IgD-negative memory B cell (primary cell): Measurements from ENCODE around the gene KCNJ15. TPM values are rescaled to one million over a fixed set of nuclear protein-coding genes. Genes with fewer than 3 reads are reported as not detected.

Experiments
- H3K27ac Mint-ChIP-seq, 3 donors: one replicate each; pipeline ENCODE4 v1.8.0; 2020 to 2022; ENCODE audit warnings: mild to moderate bottlenecking in 3 of 3, mixed read lengths in 3 of 3, moderate library complexity in 1 of 3
- H3K27me3 Mint-ChIP-seq: one replicate; pipeline ENCODE4 v1.8.0; 2021; ENCODE audit warnings: mixed read lengths
- H3K36me3 Mint-ChIP-seq: one replicate; pipeline ENCODE4 v1.8.0; 2020; ENCODE audit warnings: mild to moderate bottlenecking, mixed read lengths
- H3K4me1 Mint-ChIP-seq, 3 donors: one replicate each; pipeline ENCODE4 v1.8.0; 2020 to 2022; ENCODE audit warnings: mixed read lengths in 3 of 3, mild to moderate bottlenecking in 1 of 3
- H3K4me3 Mint-ChIP-seq, 4 donors: one replicate each; pipeline ENCODE4 v1.8.0; 2020 to 2022; ENCODE audit warnings: mild to moderate bottlenecking in 4 of 4, mixed read lengths in 4 of 4, moderate library complexity in 3 of 4
- H3K9me3 Mint-ChIP-seq, 3 donors: one replicate each; pipeline ENCODE4 v1.8.0; 2020 to 2021; ENCODE audit warnings: mixed read lengths in 3 of 3, mild to moderate bottlenecking in 1 of 3
- polyA plus RNA-seq: library from polyadenylated mRNA; unstranded; fragments of 300-500 nt; fragmentation: Illumina TruSeq; gene quantifications from one replicate; pipeline ENCODE4 v1.2.3, GENCODE V29; 2021

KCNJ15 gene
- polyA plus RNA-seq, 1 donor from 2014 or later, result not detected

DNA sequence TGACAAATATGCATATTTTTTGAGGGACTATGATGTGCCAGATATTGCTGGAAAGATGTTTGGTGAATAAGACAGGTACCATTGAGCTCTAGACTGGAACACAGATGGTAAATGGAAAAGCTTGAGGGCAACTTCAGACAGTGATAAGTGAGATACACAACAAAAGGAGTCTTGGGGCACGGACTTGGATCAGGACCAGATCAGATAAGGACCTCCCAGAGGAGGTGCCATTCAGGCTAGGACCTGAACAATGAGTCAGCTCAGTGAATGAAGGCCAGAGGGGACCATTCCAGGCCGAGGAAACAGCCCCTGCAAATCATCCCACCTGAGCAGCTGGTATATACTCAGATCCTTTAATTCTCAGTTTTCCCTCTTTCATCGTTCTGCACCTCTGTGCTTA is 1.8 kb upstream of the KCNJ15 start:
- Mint-ChIP-seq H3K36me3 (no peaks in the 10 kb centered on the region), H3K4me1 (no peaks in the 10 kb centered on the region), H3K4me3 (no peak overlapping the region), H3K27me3 (no peaks in the 10 kb centered on the region), H3K9me3 (no peaks in the 10 kb centered on the region), H3K27ac (no peak overlapping the region)

DNA sequence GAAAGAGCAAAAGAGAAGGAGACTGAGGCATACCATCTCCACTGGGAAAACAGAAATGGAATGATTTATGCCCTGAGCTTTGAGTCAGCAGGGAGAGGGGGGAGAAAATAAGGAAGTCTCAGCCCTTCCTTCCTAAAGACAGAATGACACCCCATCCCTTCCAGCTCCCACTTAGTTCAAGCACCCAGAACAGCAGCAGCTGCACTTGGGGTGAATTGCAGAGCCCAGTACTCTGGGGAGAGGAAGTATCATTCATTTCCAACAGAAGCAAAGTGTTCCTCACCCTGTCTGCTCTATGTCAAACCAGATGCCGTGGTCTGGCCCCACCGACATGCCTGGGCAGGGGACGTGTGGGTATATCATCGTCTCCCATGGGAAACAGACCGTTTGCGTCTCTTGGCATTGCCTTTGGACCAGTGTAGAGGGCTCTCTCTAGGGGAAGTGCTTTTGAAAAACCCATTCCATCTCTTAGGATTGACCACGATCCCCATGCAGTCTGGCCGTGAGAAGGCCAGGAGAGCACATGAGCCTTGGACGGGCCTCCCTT is 1.1 kb upstream of the KCNJ15 start:
- Mint-ChIP-seq H3K27ac (no peak overlapping the region), H3K9me3 (no peaks in the 10 kb centered on the region), H3K4me1 (no peaks in the 10 kb centered on the region), H3K36me3 (no peaks in the 10 kb centered on the region), H3K27me3 (no peaks in the 10 kb centered on the region), H3K4me3 (no peak overlapping the region)

DNA sequence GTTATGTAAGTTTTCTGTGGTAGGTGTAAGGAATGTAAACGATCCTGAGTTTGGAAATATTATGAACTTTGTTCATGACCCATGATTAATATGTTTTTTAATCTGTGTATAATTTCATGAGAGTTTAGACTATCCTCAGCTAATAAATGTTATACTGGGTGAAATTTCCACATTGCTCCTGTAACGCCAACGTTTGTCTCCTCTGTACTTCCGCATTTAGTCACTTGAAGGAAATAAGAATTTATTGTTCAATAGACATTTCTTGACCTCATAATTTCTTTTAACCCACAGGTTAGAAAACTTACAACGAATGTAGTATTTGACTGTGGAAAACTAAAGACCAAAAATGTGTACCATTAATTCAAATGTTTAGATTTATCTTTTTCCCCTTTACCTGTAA is 876 bp downstream of the KCNJ15 start:
- Mint-ChIP-seq H3K27ac (no peak overlapping the region), H3K4me3 (no peak overlapping the region), H3K27me3 (no peaks in the 10 kb centered on the region), H3K36me3 (no peaks in the 10 kb centered on the region), H3K9me3 (no peaks in the 10 kb centered on the region), H3K4me1 (no peaks in the 10 kb centered on the region)

DNA sequence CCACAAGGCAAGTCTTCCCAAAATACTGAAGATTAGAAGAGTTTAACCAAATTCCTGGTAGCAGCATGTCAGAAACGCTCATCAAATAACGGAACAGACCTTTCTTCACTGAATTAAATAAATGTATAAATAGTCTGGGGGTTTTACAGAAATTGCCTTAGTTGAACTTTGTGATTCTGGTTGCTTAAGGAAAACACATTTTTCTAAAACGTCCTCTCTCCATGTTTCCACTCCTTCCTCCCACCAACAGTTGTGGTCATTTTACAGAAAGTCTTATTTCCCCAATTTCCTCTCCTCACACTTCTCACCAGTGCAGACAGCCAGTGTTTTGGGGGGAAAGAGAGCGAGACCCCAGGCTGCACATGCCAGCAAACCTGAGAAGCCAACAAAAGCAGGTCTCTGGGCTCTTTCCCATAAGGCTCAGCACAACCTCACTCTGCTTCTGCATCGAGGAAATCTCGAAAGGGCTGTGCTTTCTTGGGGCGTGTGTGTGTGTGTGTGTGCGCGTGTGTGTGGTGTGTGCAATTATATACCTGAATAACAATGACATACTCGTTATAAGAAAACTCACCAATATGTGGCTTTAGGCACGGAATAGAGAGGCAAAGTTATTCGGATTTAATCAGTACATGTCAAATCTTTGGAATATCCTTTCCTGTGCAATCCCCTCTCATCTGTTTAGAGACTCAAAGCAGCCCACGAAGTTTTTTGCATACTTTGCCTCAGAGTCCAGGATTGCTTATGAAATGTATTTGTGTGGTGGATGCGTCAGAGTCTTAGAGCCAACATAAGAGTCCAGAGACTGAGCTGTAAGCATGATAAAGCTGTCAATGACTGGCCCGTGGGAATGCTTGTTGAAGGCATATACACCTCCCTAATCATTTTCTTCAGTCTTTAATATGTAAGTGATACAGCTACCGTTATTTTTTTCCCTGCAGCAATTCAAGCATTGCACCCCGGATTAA is 2.0 kb downstream of the KCNJ15 start:
- H3K27ac Mint-ChIP-seq, result no peak overlapping the region
- no peaks in the 10 kb centered on the region for H3K4me1 Mint-ChIP-seq
- H3K36me3 Mint-ChIP-seq, result no peaks in the 10 kb centered on the region
- H3K27me3 Mint-ChIP-seq, result no peaks in the 10 kb centered on the region
- H3K4me3 Mint-ChIP-seq, result no peak overlapping the region
- H3K9me3 Mint-ChIP-seq, result no peaks in the 10 kb centered on the region

DNA sequence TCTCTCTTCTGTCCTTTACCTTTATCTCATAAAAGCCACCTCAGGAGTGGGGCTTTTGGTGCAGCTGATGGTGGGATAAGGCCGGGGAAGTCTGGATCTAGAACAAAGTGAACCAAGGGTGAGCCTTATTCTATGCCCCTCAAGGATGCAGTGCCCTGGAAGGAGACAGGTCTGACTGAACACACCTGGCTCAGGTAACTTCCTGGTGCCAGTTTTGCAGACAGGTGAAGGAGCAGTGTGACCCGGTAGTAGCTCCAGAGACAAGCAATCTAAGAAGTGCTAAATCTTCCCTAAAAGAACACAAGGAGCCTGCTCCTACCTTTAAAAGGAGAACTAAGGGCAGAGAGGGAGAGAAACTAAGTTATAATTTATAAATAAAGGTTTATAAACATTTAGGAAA is 2.9 kb downstream of the KCNJ15 start:
- H3K36me3 Mint-ChIP-seq, result no peaks in the 10 kb centered on the region

DNA sequence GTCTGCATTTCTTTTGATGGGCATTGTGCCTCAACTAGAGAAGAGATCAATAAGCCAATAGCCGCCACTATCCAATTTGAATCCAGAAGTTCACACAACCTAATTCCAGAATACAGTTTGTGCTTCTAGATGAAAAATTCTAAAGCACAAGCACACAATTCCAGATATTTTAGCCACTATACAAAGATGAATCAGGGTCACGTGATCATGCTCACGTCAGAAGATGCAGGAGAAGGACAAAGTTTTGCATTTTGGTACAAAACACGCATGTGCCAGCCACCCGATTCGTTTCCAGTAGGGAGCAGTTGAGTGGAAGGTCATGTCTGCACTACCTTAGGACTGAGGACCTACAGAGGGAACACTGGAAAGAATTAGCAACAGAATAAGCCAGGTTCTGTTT is 3.6 kb downstream of the KCNJ15 start:
- H3K4me1 Mint-ChIP-seq, result no peaks in the 10 kb centered on the region
- H3K9me3 Mint-ChIP-seq, result no peaks in the 10 kb centered on the region

More for the DNA sequence above, 2.9 kb downstream of the KCNJ15 start:
- no peaks in the 10 kb centered on the region for H3K4me1 Mint-ChIP-seq
- no peaks in the 10 kb centered on the region for H3K9me3 Mint-ChIP-seq
- H3K27me3 Mint-ChIP-seq, result no peaks in the 10 kb centered on the region
- H3K4me3 Mint-ChIP-seq, result no peak overlapping the region
- no peak overlapping the region for H3K27ac Mint-ChIP-seq

DNA sequence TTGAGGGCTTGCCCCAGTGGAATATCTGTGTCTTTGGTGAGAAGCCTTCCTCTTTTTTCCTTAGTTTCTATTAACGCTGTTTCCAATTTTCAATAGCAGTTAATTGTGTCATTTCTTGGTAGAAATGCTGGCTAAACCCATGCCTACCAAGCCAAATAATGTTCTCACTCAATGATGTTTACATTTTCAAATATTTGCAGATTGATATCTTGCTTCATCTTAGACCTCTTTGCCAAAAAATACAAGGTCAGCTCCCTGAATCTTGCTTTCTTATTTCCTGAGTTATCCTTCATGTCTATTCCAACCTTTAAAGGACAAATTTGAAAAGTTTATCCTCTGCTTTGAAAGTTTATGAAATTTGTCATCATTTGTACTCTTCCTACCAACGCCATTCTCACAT is 5.1 kb downstream of the KCNJ15 start:
- Mint-ChIP-seq H3K4me3 (no peak overlapping the region), H3K4me1 (no peaks in the 10 kb centered on the region), H3K36me3 (peaks cover 2% of the 10 kb centered on the region), H3K27ac (no peak overlapping the region), H3K27me3 (no peaks in the 10 kb centered on the region), H3K9me3 (no peaks in the 10 kb centered on the region)

More for the DNA sequence above, 3.6 kb downstream of the KCNJ15 start:
- Mint-ChIP-seq H3K4me3 (no peak overlapping the region), H3K27ac (no peak overlapping the region), H3K36me3 (no peaks in the 10 kb centered on the region), H3K27me3 (no peaks in the 10 kb centered on the region)

DNA sequence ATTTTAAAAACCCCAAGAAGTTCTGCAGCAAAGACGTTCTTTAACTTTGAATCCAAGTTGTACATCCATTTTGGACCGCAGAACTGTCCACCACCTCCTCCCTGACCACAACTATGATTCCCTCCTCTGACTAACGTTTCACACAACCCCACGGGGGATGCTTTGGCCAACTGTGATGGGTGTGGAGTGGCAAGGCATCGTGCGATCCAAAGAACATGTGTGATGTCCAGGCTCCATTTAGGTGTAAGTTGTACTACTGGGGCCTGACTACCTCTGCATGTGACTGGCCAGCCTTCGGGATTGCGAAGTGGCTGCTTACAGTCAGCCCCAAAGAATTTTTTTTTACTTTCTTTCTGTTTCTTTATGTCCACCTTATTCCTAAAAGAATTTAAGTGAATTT is 6.7 kb downstream of the KCNJ15 start:
- no peaks in the 10 kb centered on the region for H3K27me3 Mint-ChIP-seq
- no peaks in the 10 kb centered on the region for H3K9me3 Mint-ChIP-seq
- peaks cover 4% of the 10 kb centered on the region for H3K36me3 Mint-ChIP-seq
- H3K4me1 Mint-ChIP-seq, result no peaks in the 10 kb centered on the region
- H3K27ac Mint-ChIP-seq, result no peak overlapping the region
- no peak overlapping the region for H3K4me3 Mint-ChIP-seq

DNA sequence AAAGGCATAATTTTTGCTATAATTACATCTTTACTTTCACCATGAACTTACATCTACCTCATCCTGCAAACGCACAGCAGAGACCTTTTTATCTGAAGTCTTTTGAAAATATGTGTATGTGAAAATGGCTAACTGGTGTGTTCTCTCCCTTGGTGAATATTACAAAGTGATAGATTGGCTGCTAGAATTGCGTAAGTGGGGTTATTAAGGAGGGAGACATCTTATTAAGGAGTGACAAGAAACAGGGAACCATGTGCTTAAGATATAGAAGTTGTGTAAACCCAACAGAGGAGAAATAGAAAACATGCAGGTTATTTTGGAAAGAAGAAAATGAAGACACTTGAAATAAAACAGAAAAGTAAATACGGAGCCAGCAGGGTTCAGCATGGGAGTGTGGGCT is 7.8 kb downstream of the KCNJ15 start:
- no peaks in the 10 kb centered on the region for H3K9me3 Mint-ChIP-seq
- H3K27me3 Mint-ChIP-seq, result no peaks in the 10 kb centered on the region
- H3K27ac Mint-ChIP-seq, result no peak overlapping the region

DNA sequence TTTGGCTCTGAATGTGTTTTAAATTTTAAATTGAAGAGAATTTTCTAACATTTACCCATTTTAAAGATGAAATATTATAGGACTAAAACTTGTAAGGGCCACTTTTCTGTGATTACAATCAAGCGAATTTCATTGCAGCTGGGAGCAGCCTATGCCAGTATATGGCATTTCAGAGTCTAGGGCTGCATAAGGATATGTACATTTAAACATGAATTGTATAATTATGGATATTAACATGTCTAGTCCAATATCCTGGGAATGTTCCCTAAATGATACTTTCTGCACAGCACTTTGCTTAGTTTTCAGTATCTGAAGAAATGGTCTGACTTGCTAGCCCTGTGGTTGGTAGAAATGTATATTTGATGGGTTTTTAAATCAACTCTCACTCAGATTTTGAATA is 8.4 kb downstream of the KCNJ15 start:
- Mint-ChIP-seq H3K9me3 (no peaks in the 10 kb centered on the region), H3K4me1 (no peaks in the 10 kb centered on the region), H3K36me3 (peaks cover 4% of the 10 kb centered on the region), H3K27ac (no peak overlapping the region), H3K27me3 (no peaks in the 10 kb centered on the region), H3K4me3 (no peak overlapping the region)

More for the DNA sequence above, 7.8 kb downstream of the KCNJ15 start:
- Mint-ChIP-seq H3K4me3 (no peak overlapping the region), H3K4me1 (no peaks in the 10 kb centered on the region), H3K36me3 (peaks cover 4% of the 10 kb centered on the region)

DNA sequence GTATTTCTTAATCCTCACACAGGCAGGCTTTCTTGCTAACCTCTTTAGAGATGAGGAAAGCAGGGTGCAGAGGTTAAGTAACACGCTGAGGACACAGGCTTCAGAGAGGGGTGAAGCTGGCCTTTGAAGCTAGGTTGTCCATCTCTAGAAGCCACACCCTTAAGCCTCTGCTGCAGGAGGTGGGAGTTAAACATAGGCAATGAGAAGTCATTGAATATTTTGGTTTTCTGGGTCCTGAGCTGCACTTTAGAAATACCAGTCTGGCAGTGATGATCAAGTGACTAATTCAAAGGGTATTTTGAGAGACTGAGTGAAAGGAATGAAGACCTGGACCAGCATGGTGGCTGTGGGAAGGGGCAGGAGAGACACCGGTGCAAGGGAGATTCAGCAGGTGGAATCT is 9.9 kb downstream of the KCNJ15 start:
- no peak overlapping the region for H3K27ac Mint-ChIP-seq
- H3K27me3 Mint-ChIP-seq, result no peaks in the 10 kb centered on the region
- peaks cover 4% of the 10 kb centered on the region for H3K36me3 Mint-ChIP-seq
- H3K9me3 Mint-ChIP-seq, result no peaks in the 10 kb centered on the region
- no peaks in the 10 kb centered on the region for H3K4me1 Mint-ChIP-seq
- no peak overlapping the region for H3K4me3 Mint-ChIP-seq

DNA sequence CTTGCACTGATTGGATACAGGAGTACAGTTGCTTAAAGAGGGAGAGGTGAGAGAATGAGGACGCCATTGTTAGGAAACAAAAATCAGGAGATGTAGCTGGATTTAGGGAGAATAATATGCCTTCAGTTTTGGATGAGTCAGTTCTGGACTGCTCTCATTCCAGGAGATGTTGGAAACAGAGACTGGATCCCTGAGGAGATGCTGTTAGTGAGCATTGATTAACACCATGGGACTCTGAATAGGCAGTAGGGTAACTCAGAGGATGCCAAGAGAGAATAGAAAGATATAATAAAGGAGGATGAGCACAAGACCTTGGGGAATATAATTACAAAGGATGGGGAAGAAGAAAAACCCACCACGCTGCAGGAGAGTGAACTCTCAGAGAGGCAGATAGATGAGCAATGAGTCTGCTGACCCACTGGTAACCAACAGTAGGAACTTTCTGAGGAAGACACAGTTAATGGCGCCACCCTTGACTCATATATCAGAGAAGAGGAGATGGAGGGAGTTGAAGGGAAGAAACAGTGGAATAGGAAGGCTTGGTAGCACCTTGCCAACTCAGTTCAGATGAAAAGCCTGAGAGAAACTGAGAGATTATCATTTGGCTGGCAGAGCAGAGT is 10.5 kb downstream of the KCNJ15 start:
- Mint-ChIP-seq H3K4me3 (no peak overlapping the region), H3K27me3 (no peaks in the 10 kb centered on the region), H3K27ac (no peak overlapping the region), H3K9me3 (no peaks in the 10 kb centered on the region), H3K36me3 (peaks cover 4% of the 10 kb centered on the region), H3K4me1 (no peaks in the 10 kb centered on the region)

DNA sequence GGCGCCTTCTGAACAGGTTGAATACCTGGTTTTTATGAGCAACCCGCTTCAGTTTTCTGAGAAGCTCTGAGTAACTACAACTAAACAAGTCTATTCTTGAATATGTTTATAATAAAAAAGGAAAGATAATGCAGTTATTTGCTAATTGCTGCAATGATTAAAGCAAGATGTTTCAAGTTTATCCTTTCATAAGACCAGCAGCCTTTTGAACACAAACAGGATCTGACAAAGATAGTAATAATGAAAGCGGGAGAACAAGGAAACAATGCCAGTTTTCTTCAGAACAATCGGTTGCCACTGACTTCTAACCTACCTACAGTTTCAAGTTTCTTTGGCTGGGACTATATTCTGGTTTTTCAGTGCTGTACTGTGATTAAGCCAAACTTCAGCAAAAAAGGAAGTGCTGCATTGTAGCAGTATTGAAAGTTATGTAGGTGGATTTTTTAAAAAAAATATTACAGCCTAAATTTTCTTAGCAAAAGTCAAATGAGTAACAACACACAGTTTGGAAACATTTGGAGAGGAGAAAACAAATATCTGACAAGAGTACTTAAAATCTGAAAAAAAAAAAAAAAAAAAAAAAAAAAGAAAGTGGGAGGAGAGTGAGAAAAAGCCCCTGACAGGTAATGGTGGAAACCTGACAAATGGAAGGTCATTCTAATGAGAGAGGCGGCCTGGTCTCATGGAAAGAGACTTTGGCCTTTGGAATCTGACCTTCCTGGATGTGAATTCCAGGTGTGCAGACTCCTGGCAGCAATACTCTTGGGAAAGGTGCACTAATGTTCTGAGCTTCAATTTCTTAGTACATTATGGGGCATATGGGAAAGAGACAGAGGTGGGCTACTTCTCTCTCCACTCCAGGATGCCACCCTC is 11.4 kb downstream of the KCNJ15 start:
- Mint-ChIP-seq H3K27me3 (no peaks in the 10 kb centered on the region), H3K4me3 (no peak overlapping the region), H3K36me3 (peaks cover 4% of the 10 kb centered on the region), H3K27ac (no peak overlapping the region), H3K9me3 (no peaks in the 10 kb centered on the region), H3K4me1 (no peaks in the 10 kb centered on the region)

DNA sequence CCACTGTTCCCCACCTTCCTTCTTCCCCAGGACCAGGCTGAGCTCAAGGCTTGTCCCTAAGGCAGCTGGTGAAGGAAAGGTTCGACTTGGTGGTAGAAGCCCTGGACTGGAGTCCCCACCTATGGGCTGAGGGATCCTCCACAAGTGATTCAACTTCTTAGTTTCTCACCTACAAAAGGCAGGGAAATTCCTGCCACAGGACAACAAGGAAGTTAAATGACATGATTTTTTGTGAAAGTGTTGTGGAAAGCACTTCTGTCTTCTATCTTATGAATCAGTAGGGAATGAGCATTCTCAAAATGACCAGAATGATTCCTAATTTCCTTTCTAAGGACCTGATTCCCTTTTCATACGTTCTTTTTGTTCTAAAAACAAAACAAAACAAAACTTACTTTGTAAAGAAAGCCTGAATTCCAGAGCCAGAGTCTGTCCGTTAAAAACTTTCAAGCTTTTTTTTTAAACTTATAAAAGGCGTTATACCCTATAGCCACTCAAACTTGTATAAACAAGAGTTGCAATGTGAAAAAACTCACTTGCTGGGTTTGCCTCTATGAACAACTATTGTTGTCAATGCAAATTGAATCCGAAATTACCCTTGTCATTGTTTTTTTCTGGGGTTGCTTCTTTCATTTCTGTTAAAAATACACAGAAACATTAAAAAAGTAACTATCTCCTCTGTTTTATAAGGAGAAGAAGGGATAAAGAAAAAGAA is 12.2 kb downstream of the KCNJ15 start:
- Mint-ChIP-seq H3K36me3 (peaks cover 4% of the 10 kb centered on the region), H3K27me3 (no peaks in the 10 kb centered on the region), H3K9me3 (no peaks in the 10 kb centered on the region), H3K4me3 (no peak overlapping the region), H3K4me1 (no peaks in the 10 kb centered on the region), H3K27ac (no peak overlapping the region)
